NCI-H1105 treated with DMSO at 0.1 percent for 48 hours (cell line): ENCODE measurements around the gene TTLL6.

Source experiments
- DNase-seq: peaks from one replicate; lab custom pipeline; 2025; lab: John Stamatoyannopoulos, UW

TTLL6 gene

GRCh38 chr17:48760411-48760810 lies 56.6 kb downstream of the TTLL6 start:
- no peak for DNase-seq

GRCh38 chr17:48759288-48759687 lies 57.7 kb downstream of the TTLL6 start:
- DNase-seq, result no peak

GRCh38 chr17:48757524-48757961 lies 59.5 kb downstream of the TTLL6 start:
- no peak for DNase-seq

- no peak for DNase-seq
Observed at GRCh38 chr17:48756830-48757251, 60.2 kb downstream of the TTLL6 start.

- DNase-seq, result no peak
Observed at GRCh38 chr17:48755356-48755755, 61.7 kb downstream of the TTLL6 start.

- no peak for DNase-seq
Observed at GRCh38 chr17:48754500-48755261, 62.3 kb downstream of the TTLL6 start.

GRCh38 chr17:48753794-48754499 lies 63.1 kb downstream of the TTLL6 start:
- no peak for DNase-seq

GRCh38 chr17:48752399-48753288 lies 64.4 kb downstream of the TTLL6 start:
- no peak for DNase-seq

GRCh38 chr17:48751733-48752398 lies 65.2 kb downstream of the TTLL6 start:
- no peak for DNase-seq

GRCh38 chr17:48751172-48751571 lies 65.9 kb downstream of the TTLL6 start:
- no peak for DNase-seq

GRCh38 chr17:48749621-48750553 lies 67.1 kb downstream of the TTLL6 start:
- no peak for DNase-seq

GRCh38 chr17:48748718-48749566 lies 68.1 kb downstream of the TTLL6 start:
- DNase-seq, result no peak

- DNase-seq, result no peak
Observed at GRCh38 chr17:48747445-48748363, 69.3 kb downstream of the TTLL6 start.

GRCh38 chr17:48746916-48747444 lies 70.0 kb downstream of the TTLL6 start:
- DNase-seq, result no peak

- DNase-seq, result no peak
Observed at GRCh38 chr17:48745381-48746275, 71.4 kb downstream of the TTLL6 start.

GRCh38 chr17:48740537-48740936 lies 76.5 kb downstream of the TTLL6 start:
- DNase-seq, result no peak

GRCh38 chr17:48738803-48739526 lies 78.1 kb downstream of the TTLL6 start:
- DNase-seq, result no peak
